ENCODE results near the gene IFT57. TPM values are rescaled to one million over a fixed set of nuclear protein-coding genes. Genes with fewer than 3 reads are reported as not detected.

Gene IFT57
- polyA plus RNA-seq, 1 donor (not counting 4 experiments of a cell fraction or from before 2014, with no cell fraction given) = 47.6 TPM

- DNase-seq (ENCODE audit: low read depth, low spot score) (no peak), FAIRE-seq (no peak)
- H3K9me1 ChIP-seq (ENCODE audit: control insufficient read depth, extremely low read depth, insufficient read depth, low read length) = no peaks in the 10 kb centered on the region
- peaks cover 0 to under 1% of the 10 kb centered on the region in 2 experiments for H3K36me3 ChIP-seq (ENCODE audit: control insufficient read depth in 2 of 2, extremely low read depth in 1 of 2, insufficient read depth in 2 of 2, low read length in 2 of 2)
- H3K4me1 ChIP-seq (ENCODE audit: control insufficient read depth, extremely low read depth, insufficient read depth, low read length) = peaks cover 6% of the 10 kb centered on the region
- H2AFZ ChIP-seq (ENCODE audit: control insufficient read depth, low read length) = no peak overlapping the region
- H3K4me3 ChIP-seq (ENCODE audit: control insufficient read depth in 2 of 3, extremely low read depth in 1 of 3, insufficient read depth in 2 of 3, low read depth in 1 of 3, low read length in 3 of 3) = no peak overlapping the region
- H3K27me3 ChIP-seq (ENCODE audit: control insufficient read depth, extremely low read depth, insufficient read depth, low read length) = no peaks in the 10 kb centered on the region
- H3K9ac ChIP-seq (ENCODE audit: control insufficient read depth, extremely low read depth, insufficient read depth, low read length) = no peak overlapping the region
- H4K20me1 ChIP-seq (ENCODE audit: control insufficient read depth, extremely low read depth, insufficient read depth, low read length) = no peaks in the 10 kb centered on the region
- no peaks in the 10 kb centered on the region for H3K9me3 ChIP-seq (ENCODE audit: control insufficient read depth, low read depth, low read length)
- dilution Hi-C loops (cut with MboI; ENCODE audit: extremely low pct_ligation_motif_present, low sequenced_read_pairs) = no loop called here
- H3K27ac ChIP-seq (ENCODE audit: control insufficient read depth, insufficient read depth, low read length) = no peak overlapping the region
- TF ChIP-seq CTCF (optimal IDR thresholded peaks at IDR 0.05 in 1 of 3, IDR thresholded peaks at IDR 0.05 in 1 of 3, conservative IDR thresholded peaks at IDR 0.05 in 1 of 3; ENCODE audit: extremely low read depth in 1 of 3, insufficient read depth in 2 of 3, low read length in 3 of 3) = no peak
- no peak for TF ChIP-seq EZH2 (IDR thresholded peaks at IDR 0.05; ENCODE audit: low read length)
- no peaks in the 10 kb centered on the region for H3K79me2 ChIP-seq (ENCODE audit: control insufficient read depth, insufficient read depth, low read length)
- H3K4me2 ChIP-seq (ENCODE audit: control insufficient read depth, extremely low read depth, insufficient read depth, low read depth, low read length) = no peak overlapping the region
Observed at GRCh38 chr3:108184824-108185223, 37.4 kb downstream of the IFT57 start.

GRCh38 chr3:108183971-108184370 is 38.3 kb downstream of the IFT57 start:
- Histone ChIP-seq H2AFZ (ENCODE audit: control insufficient read depth, low read length) (no peak overlapping the region), H4K20me1 (ENCODE audit: control insufficient read depth, extremely low read depth, insufficient read depth, low read length) (no peaks in the 10 kb centered on the region), H3K36me3 (ENCODE audit: control insufficient read depth in 2 of 2, extremely low read depth in 1 of 2, insufficient read depth in 2 of 2, low read length in 2 of 2) (no peaks in the 10 kb centered on the region), H3K4me2 (ENCODE audit: control insufficient read depth, extremely low read depth, insufficient read depth, low read depth, low read length) (no peak overlapping the region), H3K9me1 (ENCODE audit: control insufficient read depth, extremely low read depth, insufficient read depth, low read length) (no peaks in the 10 kb centered on the region), H3K4me3 (ENCODE audit: control insufficient read depth in 2 of 3, extremely low read depth in 1 of 3, insufficient read depth in 2 of 3, low read depth in 1 of 3, low read length in 3 of 3) (no peak overlapping the region), H3K79me2 (ENCODE audit: control insufficient read depth, insufficient read depth, low read length) (no peaks in the 10 kb centered on the region), H3K27me3 (ENCODE audit: control insufficient read depth, extremely low read depth, insufficient read depth, low read length) (no peaks in the 10 kb centered on the region), H3K9ac (ENCODE audit: control insufficient read depth, extremely low read depth, insufficient read depth, low read length) (no peak overlapping the region), H3K9me3 (ENCODE audit: control insufficient read depth, low read depth, low read length) (no peaks in the 10 kb centered on the region), H3K4me1 (ENCODE audit: control insufficient read depth, extremely low read depth, insufficient read depth, low read length) (peaks cover 6% of the 10 kb centered on the region), H3K27ac (ENCODE audit: control insufficient read depth, insufficient read depth, low read length) (no peak overlapping the region)
- FAIRE-seq = no peak
- dilution Hi-C loops (cut with MboI; ENCODE audit: extremely low pct_ligation_motif_present, low sequenced_read_pairs) = no loop called here
- no peak for DNase-seq (ENCODE audit: low read depth, low spot score)
- no peak for TF ChIP-seq CTCF (optimal IDR thresholded peaks at IDR 0.05 in 1 of 3, IDR thresholded peaks at IDR 0.05 in 1 of 3, conservative IDR thresholded peaks at IDR 0.05 in 1 of 3; ENCODE audit: extremely low read depth in 1 of 3, insufficient read depth in 2 of 3, low read length in 3 of 3)
- TF ChIP-seq EZH2 (IDR thresholded peaks at IDR 0.05; ENCODE audit: low read length) = no peak
